ENCODE data around the gene ZNF648. TPM values are rescaled to one million over a fixed set of nuclear protein-coding genes. Genes with fewer than 3 reads are reported as not detected.
"Not testable (repeated sequence)": the region's sequence is repeated elsewhere in the genome, so short reads cannot be mapped to it uniquely, and the experiment has no call there.

The ZNF648 gene
- total RNA-seq, 1 experiment from 2014 or later = not detected

DNA sequence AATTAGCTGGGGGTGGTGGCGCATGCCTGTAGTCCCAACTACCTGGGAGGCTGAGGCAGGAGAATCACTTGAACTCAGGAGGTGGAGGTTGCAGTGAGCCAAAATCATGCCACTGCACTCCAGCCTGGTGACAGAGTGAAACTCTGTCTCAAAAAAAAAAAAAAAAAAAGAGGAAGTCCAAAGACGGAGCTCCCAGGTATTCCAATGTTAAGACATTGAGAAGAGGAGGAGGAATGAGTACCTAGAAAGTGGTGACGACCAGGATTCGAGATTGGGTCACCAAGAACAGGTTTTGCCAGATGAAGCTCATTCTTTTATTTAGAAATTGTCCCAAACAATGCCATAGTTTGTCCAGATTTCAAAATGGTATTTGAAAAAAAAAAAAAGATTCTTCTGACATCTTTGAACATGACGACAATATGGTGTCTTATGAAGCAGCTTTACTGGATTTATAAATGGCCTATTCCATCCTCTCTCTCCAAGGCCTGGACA is 33.0 kb upstream of the ZNF648 start:
- DNase-seq; H3K9ac ChIP-seq (ENCODE audit: low read length); H2AFZ ChIP-seq (ENCODE audit: low read length); H3K79me2 ChIP-seq (ENCODE audit: low read length); H3K36me3 ChIP-seq (ENCODE audit: insufficient read depth, low read length); H3K4me1 ChIP-seq (ENCODE audit: low read length); H3K4me3 ChIP-seq (ENCODE audit: low read length); H3K9me3 ChIP-seq (ENCODE audit: low read length); H3K9me2 ChIP-seq (replicated peaks; ENCODE audit: insufficient read depth, low read length); H3K27ac ChIP-seq (ENCODE audit: low read length); H4K20me1 ChIP-seq (ENCODE audit: insufficient read depth, low read depth, low read length); H3K27me3 ChIP-seq (ENCODE audit: low read length); H3K4me2 ChIP-seq (ENCODE audit: low read depth, low read length, poor library complexity, severe bottlenecking): not testable (repeated sequence)

DNA sequence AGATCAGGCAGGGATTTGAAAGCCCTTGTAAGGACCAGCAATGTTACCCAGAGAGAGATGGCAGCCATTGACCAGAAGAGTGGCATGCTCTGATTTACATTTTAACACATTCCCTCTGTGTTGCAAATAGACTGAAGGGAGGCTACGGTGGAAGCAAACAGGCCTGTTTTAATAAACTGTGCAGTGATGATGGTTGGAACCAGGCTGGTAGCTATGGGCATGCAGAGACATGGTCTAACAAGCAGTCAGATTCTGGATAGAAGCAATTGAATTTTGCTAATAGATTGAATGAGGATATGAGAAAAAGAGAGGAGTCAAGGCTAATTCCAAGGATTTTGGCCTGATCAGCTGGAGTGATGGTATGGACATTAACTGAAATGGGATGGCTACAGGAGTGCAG is 32.3 kb upstream of the ZNF648 start:
- DNase-seq = no peak

DNA sequence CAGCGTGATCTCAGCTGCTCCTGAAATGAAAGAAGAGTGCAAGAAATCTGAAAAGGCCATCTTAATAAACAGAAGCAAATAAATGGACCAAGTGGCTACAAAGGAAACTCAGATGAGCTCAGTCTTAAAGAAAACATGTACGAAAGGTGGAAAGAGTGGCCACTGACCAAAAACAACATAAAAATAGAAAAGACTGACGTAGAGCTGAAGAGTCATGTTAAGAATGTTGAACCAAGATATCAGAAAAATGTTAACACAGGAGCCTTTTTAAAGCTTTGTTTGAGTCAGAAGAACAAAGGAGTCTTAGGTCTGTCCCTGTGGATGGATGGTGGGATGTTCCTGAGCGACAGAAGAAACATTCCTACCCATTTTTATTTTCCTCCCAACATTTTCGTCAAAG is 30.8 kb upstream of the ZNF648 start:
- Histone ChIP-seq H3K9ac (ENCODE audit: low read length) (no peak overlapping the region), H3K27ac (ENCODE audit: low read length) (no peak overlapping the region), H2AFZ (ENCODE audit: low read length) (no peak overlapping the region), H3K79me2 (ENCODE audit: low read length) (no peaks in the 10 kb centered on the region), H3K4me3 (ENCODE audit: low read length) (no peak overlapping the region), H3K4me2 (ENCODE audit: low read depth, low read length, poor library complexity, severe bottlenecking) (no peak overlapping the region), H4K20me1 (ENCODE audit: insufficient read depth, low read depth, low read length) (no peaks in the 10 kb centered on the region), H3K36me3 (ENCODE audit: insufficient read depth, low read length) (no peaks in the 10 kb centered on the region), H3K4me1 (ENCODE audit: low read length) (no peaks in the 10 kb centered on the region), H3K9me3 (ENCODE audit: low read length) (no peaks in the 10 kb centered on the region), H3K9me2 (replicated peaks; ENCODE audit: insufficient read depth, low read length) (no peaks in the 10 kb centered on the region), H3K27me3 (ENCODE audit: low read length) (no peaks in the 10 kb centered on the region)
- DNase-seq = no peak

More for the DNA sequence above, 32.3 kb upstream of the ZNF648 start:
- no peaks in the 10 kb centered on the region for H3K9me2 ChIP-seq (replicated peaks; ENCODE audit: insufficient read depth, low read length)
- no peaks in the 10 kb centered on the region for H3K27me3 ChIP-seq (ENCODE audit: low read length)
- H4K20me1 ChIP-seq (ENCODE audit: insufficient read depth, low read depth, low read length) = no peaks in the 10 kb centered on the region
- H2AFZ ChIP-seq (ENCODE audit: low read length) = no peak overlapping the region
- no peak overlapping the region for H3K4me2 ChIP-seq (ENCODE audit: low read depth, low read length, poor library complexity, severe bottlenecking)
- no peaks in the 10 kb centered on the region for H3K36me3 ChIP-seq (ENCODE audit: insufficient read depth, low read length)
- H3K27ac ChIP-seq (ENCODE audit: low read length) = no peak overlapping the region
- no peak overlapping the region for H3K4me3 ChIP-seq (ENCODE audit: low read length)
- H3K79me2 ChIP-seq (ENCODE audit: low read length) = no peaks in the 10 kb centered on the region
- H3K9me3 ChIP-seq (ENCODE audit: low read length) = no peaks in the 10 kb centered on the region
- no peak overlapping the region for H3K9ac ChIP-seq (ENCODE audit: low read length)
- H3K4me1 ChIP-seq (ENCODE audit: low read length) = no peaks in the 10 kb centered on the region

DNA sequence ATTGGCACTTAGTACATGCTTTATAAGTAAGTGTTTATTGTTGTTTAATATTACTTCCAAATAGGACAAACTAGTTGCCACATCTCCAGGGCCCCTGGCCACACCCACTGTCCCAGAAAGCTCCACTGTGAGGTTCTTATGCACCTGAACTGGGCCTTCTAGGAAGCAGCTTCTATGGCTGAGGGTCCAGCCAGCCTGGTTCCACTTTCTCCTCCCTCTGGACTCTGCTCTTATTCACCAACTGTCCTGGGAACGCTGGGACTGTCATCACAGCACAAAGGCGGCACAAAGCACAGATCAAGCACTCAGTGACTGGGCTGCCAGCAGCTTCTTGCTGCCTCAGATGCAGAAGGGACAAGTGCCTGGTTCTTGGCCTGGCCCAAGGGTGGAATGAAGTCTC is 29.6 kb upstream of the ZNF648 start:
- Histone ChIP-seq H3K9ac (ENCODE audit: low read length) (no peak overlapping the region), H3K36me3 (ENCODE audit: insufficient read depth, low read length) (no peaks in the 10 kb centered on the region), H3K9me2 (replicated peaks; ENCODE audit: insufficient read depth, low read length) (no peaks in the 10 kb centered on the region), H3K4me3 (ENCODE audit: low read length) (no peak overlapping the region), H3K4me1 (ENCODE audit: low read length) (no peaks in the 10 kb centered on the region), H2AFZ (ENCODE audit: low read length) (no peak overlapping the region), H3K27ac (ENCODE audit: low read length) (no peak overlapping the region), H3K9me3 (ENCODE audit: low read length) (no peaks in the 10 kb centered on the region), H3K4me2 (ENCODE audit: low read depth, low read length, poor library complexity, severe bottlenecking) (no peak overlapping the region), H3K79me2 (ENCODE audit: low read length) (no peaks in the 10 kb centered on the region), H4K20me1 (ENCODE audit: insufficient read depth, low read depth, low read length) (no peaks in the 10 kb centered on the region), H3K27me3 (ENCODE audit: low read length) (no peaks in the 10 kb centered on the region)
- DNase-seq = no peak

DNA sequence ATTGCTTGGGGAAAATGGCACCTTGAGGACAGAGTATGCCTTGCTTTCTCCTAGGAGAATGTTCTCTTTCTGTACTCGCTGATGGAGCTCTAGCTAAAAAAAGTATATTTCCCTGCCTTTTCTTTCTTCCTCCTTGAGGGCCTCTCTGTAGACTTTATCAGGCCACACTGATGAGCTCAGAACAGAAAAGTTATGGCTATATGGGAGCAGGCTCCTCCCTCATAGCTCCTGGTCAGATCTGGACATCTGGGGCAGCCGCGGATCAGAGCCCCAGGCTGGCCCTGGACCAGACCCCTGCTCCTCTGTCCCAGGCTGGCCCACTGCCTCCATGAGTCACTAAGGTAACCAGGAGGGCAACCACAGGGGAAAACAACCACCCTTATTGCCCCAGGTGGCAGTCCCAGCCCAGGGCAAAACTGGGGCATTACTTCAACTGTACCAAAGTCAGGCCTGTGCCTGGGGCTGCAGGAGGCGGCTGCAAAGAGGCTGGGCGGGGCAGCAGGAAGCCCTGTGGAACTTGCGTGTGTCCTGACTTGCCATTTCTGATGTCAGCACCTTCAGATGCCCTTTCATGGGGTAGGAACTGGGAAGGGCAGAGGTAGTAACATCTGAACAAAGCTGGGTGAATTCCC is 26.3 kb upstream of the ZNF648 start:
- H3K4me1 ChIP-seq (ENCODE audit: low read length) = no peaks in the 10 kb centered on the region
- H2AFZ ChIP-seq (ENCODE audit: low read length) = no peak overlapping the region
- H3K79me2 ChIP-seq (ENCODE audit: low read length) = no peaks in the 10 kb centered on the region
- no peak overlapping the region for H3K9ac ChIP-seq (ENCODE audit: low read length)
- no peak overlapping the region for H3K27ac ChIP-seq (ENCODE audit: low read length)
- no peaks in the 10 kb centered on the region for H3K9me2 ChIP-seq (replicated peaks; ENCODE audit: insufficient read depth, low read length)
- H3K36me3 ChIP-seq (ENCODE audit: insufficient read depth, low read length) = no peaks in the 10 kb centered on the region
- no peaks in the 10 kb centered on the region for H3K9me3 ChIP-seq (ENCODE audit: low read length)
- no peaks in the 10 kb centered on the region for H4K20me1 ChIP-seq (ENCODE audit: insufficient read depth, low read depth, low read length)
- no peak for DNase-seq
- H3K4me2 ChIP-seq (ENCODE audit: low read depth, low read length, poor library complexity, severe bottlenecking) = no peak overlapping the region
- no peaks in the 10 kb centered on the region for H3K27me3 ChIP-seq (ENCODE audit: low read length)
- H3K4me3 ChIP-seq (ENCODE audit: low read length) = no peak overlapping the region

DNA sequence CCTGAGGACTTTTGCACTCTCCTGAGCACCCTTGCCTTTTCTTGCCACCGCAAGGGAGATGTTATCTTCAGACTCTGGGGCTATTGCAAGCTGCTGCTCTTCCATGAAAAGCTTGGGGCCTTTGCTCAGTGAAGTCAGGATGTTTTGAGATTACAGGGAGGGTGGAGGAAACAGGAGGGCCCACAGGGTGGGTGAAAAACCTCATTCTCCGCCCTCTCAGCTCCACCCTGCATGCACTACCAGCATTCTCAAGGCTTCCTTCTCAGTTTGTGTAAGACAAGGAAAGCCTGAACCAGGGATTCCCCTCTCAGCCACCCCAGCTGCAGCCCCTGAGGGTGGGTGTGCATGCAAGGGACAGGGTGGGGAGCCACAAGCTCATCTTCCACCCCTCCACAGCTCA is 25.8 kb upstream of the ZNF648 start:
- H3K4me1 ChIP-seq (ENCODE audit: low read length) = no peaks in the 10 kb centered on the region
- H3K9me3 ChIP-seq (ENCODE audit: low read length) = no peaks in the 10 kb centered on the region
- no peak overlapping the region for H3K4me2 ChIP-seq (ENCODE audit: low read depth, low read length, poor library complexity, severe bottlenecking)
- no peaks in the 10 kb centered on the region for H3K36me3 ChIP-seq (ENCODE audit: insufficient read depth, low read length)
- H3K9me2 ChIP-seq (replicated peaks; ENCODE audit: insufficient read depth, low read length) = no peaks in the 10 kb centered on the region
- no peak overlapping the region for H3K4me3 ChIP-seq (ENCODE audit: low read length)
- H3K79me2 ChIP-seq (ENCODE audit: low read length) = no peaks in the 10 kb centered on the region
- no peak overlapping the region for H3K9ac ChIP-seq (ENCODE audit: low read length)
- H2AFZ ChIP-seq (ENCODE audit: low read length) = no peak overlapping the region
- DNase-seq = no peak
- H3K27ac ChIP-seq (ENCODE audit: low read length) = no peak overlapping the region
- no peaks in the 10 kb centered on the region for H4K20me1 ChIP-seq (ENCODE audit: insufficient read depth, low read depth, low read length)
- H3K27me3 ChIP-seq (ENCODE audit: low read length) = no peaks in the 10 kb centered on the region

DNA sequence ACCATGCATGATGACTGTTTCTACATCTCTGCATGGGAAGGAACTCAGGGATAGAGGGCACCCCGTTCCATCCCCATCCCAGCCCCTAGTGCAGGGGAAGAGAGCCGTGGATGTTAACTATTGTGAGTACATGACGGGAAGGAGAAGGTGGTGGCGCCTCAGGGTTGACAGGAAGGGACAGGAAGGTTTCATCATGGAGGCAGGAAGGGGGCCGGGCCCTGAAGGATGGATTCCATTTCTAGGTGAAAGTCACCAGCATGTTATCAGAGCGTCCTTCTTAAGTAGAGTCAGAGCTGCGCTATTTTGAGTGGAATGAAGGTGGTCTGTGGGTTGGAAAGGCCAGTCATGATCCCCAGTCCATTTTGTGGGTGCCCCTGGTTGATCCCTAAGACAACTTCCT is 25.1 kb upstream of the ZNF648 start:
- no peak overlapping the region for H3K4me3 ChIP-seq (ENCODE audit: low read length)
- H3K27me3 ChIP-seq (ENCODE audit: low read length) = no peaks in the 10 kb centered on the region
- no peak overlapping the region for H3K9ac ChIP-seq (ENCODE audit: low read length)
- H3K4me1 ChIP-seq (ENCODE audit: low read length) = no peaks in the 10 kb centered on the region
- H3K27ac ChIP-seq (ENCODE audit: low read length) = no peak overlapping the region
- no peaks in the 10 kb centered on the region for H4K20me1 ChIP-seq (ENCODE audit: insufficient read depth, low read depth, low read length)
- no peaks in the 10 kb centered on the region for H3K36me3 ChIP-seq (ENCODE audit: insufficient read depth, low read length)
- H3K9me3 ChIP-seq (ENCODE audit: low read length) = no peaks in the 10 kb centered on the region
- H2AFZ ChIP-seq (ENCODE audit: low read length) = no peak overlapping the region
- no peak for DNase-seq
- no peaks in the 10 kb centered on the region for H3K9me2 ChIP-seq (replicated peaks; ENCODE audit: insufficient read depth, low read length)
- no peaks in the 10 kb centered on the region for H3K79me2 ChIP-seq (ENCODE audit: low read length)
- no peak overlapping the region for H3K4me2 ChIP-seq (ENCODE audit: low read depth, low read length, poor library complexity, severe bottlenecking)

DNA sequence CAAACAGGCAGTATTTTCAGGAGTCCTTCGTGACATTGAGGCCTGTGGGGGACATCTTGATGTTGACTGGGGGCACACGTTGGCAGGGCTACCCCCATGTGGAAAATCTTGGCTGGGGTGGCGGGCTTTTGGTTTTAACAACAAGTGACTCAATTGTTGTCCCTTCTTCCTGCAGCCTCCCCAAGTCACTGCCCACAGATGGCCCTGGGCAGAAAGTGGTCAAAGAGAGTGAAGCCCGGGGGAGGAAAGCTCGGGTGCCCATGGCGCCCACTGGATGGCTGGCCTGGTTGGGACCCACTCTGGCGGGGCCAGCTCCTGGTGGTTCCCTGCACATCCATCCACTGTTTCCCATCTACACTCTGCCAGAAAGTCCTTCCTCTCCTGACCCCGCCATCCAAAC is 24.6 kb upstream of the ZNF648 start:
- no peak overlapping the region for H3K4me3 ChIP-seq (ENCODE audit: low read length)
- H3K36me3 ChIP-seq (ENCODE audit: insufficient read depth, low read length) = no peaks in the 10 kb centered on the region
- H3K4me1 ChIP-seq (ENCODE audit: low read length) = no peaks in the 10 kb centered on the region
- H3K79me2 ChIP-seq (ENCODE audit: low read length) = no peaks in the 10 kb centered on the region
- H4K20me1 ChIP-seq (ENCODE audit: insufficient read depth, low read depth, low read length) = no peaks in the 10 kb centered on the region
- no peak overlapping the region for H2AFZ ChIP-seq (ENCODE audit: low read length)
- H3K27ac ChIP-seq (ENCODE audit: low read length) = no peak overlapping the region
- no peaks in the 10 kb centered on the region for H3K9me3 ChIP-seq (ENCODE audit: low read length)
- no peak for DNase-seq
- no peak overlapping the region for H3K4me2 ChIP-seq (ENCODE audit: low read depth, low read length, poor library complexity, severe bottlenecking)
- H3K27me3 ChIP-seq (ENCODE audit: low read length) = no peaks in the 10 kb centered on the region
- no peaks in the 10 kb centered on the region for H3K9me2 ChIP-seq (replicated peaks; ENCODE audit: insufficient read depth, low read length)
- H3K9ac ChIP-seq (ENCODE audit: low read length) = no peak overlapping the region

DNA sequence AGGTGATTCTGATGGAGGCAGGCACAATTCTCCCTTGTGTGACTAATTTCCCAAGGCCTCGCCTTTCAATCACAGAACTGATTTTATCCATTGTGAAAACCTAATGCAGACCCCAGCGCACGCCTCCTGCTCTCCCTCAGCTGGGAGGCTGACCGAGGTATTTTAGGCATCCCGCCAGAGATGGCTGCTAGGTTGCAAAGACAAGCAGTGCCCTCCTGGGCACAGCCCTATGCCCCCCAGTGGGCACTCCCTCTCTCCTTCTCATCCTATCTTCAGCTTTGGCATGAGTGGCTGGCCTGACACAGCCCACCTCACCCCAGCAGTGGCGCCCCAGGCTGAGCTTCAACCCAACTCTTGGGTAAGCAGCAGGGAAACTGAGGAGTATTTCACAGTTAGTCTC is 24.2 kb upstream of the ZNF648 start:
- H3K27ac ChIP-seq (ENCODE audit: low read length) = no peak overlapping the region

More for the DNA sequence above, 24.2 kb upstream of the ZNF648 start:
- Histone ChIP-seq H3K4me3 (ENCODE audit: low read length) (no peak overlapping the region), H3K27me3 (ENCODE audit: low read length) (no peaks in the 10 kb centered on the region), H3K4me2 (ENCODE audit: low read depth, low read length, poor library complexity, severe bottlenecking) (no peak overlapping the region), H3K9me3 (ENCODE audit: low read length) (no peaks in the 10 kb centered on the region), H3K9ac (ENCODE audit: low read length) (no peak overlapping the region), H3K9me2 (replicated peaks; ENCODE audit: insufficient read depth, low read length) (no peaks in the 10 kb centered on the region), H3K36me3 (ENCODE audit: insufficient read depth, low read length) (no peaks in the 10 kb centered on the region), H3K4me1 (ENCODE audit: low read length) (no peaks in the 10 kb centered on the region), H2AFZ (ENCODE audit: low read length) (no peak overlapping the region), H3K79me2 (ENCODE audit: low read length) (no peaks in the 10 kb centered on the region), H4K20me1 (ENCODE audit: insufficient read depth, low read depth, low read length) (no peaks in the 10 kb centered on the region)
- no peak for DNase-seq
